OCI-LY3 (cell line): ENCODE results near the gene CD9.

Source experiments
- CTCF ChIP-seq: fragments of 200-600, 300-600 bp; sonication (generic); IDR thresholded peaks from 2 replicates; pipeline ENCODE4 v1.5.1; 2014; ENCODE audit warnings: antibody characterized with exemption, low read length, low read depth
- EZH2phosphoT487 ChIP-seq: fragments of 200-600 bp; shearing (Covaris generic); IDR thresholded peaks from 2 replicates; pipeline ENCODE4 v1.6.1; 2018; ENCODE audit warnings: antibody characterized with exemption, mixed run types, low read depth

- TF ChIP-seq CTCF (no peak), EZH2phosphoT487 (no peak)
These were observed 14.0 kb upstream of the CD9 start for GRCh38 chr12:6185961-6186827.
